ENCODE measurements around the gene PLAAT5.

Gene PLAAT5

DNA sequence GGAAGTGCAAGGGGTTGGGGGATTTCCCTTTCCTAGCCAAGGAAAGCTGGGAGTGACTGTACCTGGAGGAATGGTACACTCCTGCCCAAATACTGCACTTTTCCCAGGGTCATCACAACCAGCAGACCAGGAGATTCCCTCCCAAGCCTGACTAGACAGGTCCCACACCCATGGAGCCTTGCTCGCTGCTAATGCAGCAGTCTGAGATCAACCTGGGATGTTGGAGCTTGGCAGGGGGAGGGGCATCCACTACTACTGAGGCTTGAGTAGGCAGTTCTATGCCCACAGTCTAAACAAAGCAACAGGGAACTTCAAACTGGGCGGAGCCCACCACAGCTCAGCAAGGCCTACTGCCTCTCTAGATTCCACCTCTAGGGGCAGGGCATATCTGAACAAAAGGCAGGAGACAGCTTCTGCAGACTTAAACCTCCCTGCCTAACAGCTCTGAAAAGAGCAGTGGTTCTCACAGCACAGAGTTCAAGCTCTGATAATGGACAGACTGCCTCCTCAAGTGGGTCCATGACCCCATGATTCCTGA, 62.9 kb downstream of the PLAAT5 start:
- H3K4me1 ChIP-seq (ENCODE audit: control insufficient read depth in 1 of 2, insufficient read depth in 2 of 2, low read length in 2 of 2): no peaks in the 10 kb centered on the region
- H3K4me3 ChIP-seq (ENCODE audit: low read depth in 1 of 2, low read length in 2 of 2): no peak overlapping the region
- H3K9me3 ChIP-seq (ENCODE audit: control insufficient read depth in 1 of 2, low read length in 2 of 2): no peaks in the 10 kb centered on the region
- H3K27ac ChIP-seq (ENCODE audit: low read length): no peak overlapping the region
- no peaks in the 10 kb centered on the region for H3K36me3 ChIP-seq (ENCODE audit: control insufficient read depth in 1 of 2, insufficient read depth in 2 of 2, low read length in 2 of 2)
- H3K27me3 ChIP-seq (ENCODE audit: low read depth, low read length): no peaks in the 10 kb centered on the region

DNA sequence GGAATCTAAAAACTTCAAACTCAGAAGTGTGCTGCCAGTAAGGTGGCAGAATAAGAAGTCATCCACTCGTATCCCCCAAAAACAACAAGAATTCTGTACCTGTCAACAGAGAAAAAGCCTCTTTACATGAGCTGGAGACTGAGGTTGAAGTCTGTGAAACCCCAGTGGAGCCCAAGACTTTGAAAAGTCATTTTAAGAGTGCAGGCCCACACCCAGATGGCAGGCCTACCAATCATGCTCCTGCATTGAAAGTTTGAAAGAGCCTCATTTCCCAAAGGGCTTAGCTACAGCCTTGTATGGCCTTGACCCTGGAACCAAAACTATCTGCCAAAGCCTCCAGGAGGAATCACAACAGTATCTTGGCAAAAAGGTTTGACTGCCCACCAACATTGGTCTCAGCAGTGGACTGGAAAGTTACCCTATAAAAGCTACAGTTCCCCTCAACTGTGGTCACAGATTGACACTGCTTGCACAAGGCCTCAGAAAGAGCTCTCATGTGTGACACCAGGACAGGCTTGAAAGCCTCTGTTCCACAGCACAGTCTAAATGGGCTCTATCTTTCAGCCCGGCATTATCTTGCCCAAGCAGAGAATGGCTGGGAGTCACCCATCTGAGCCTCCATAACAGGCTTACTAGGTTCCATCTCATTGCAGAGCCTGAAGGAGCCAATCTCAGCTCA, 73.7 kb downstream of the PLAAT5 start:
- Histone ChIP-seq H3K4me1 (ENCODE audit: control insufficient read depth in 1 of 2, insufficient read depth in 2 of 2, low read length in 2 of 2) (no peaks in the 10 kb centered on the region), H3K27me3 (ENCODE audit: low read depth, low read length) (no peaks in the 10 kb centered on the region), H3K36me3 (ENCODE audit: control insufficient read depth in 1 of 2, insufficient read depth in 2 of 2, low read length in 2 of 2) (no peaks in the 10 kb centered on the region), H3K9me3 (ENCODE audit: control insufficient read depth in 1 of 2, low read length in 2 of 2) (no peaks in the 10 kb centered on the region), H3K27ac (ENCODE audit: low read length) (no peak overlapping the region), H3K4me3 (ENCODE audit: low read depth in 1 of 2, low read length in 2 of 2) (no peak overlapping the region)
